Keratinocyte (primary cell): Measurements from ENCODE around the gene SLC22A12.

Source experiments
- CTCF ChIP-seq, 3 experiments: IDR thresholded peaks in 1 of 3; conservative IDR thresholded peaks in 1 of 3; optimal IDR thresholded peaks in 1 of 3; 2 replicates in 2 of 3; 3 replicates in 1 of 3; pipeline versions ENCODE3 to v1.5.1; 2011; ENCODE audit warnings: low read length in 3 of 3, mild to moderate bottlenecking in 3 of 3, moderate library complexity in 2 of 3, control low read depth in 1 of 3, inconsistent platforms in 1 of 3; ENCODE audit not compliant: insufficient read depth in 2 of 3; ENCODE audit errors: extremely low read depth in 1 of 3
- EZH2 ChIP-seq: IDR thresholded peaks from one replicate; pipeline ENCODE4 v1.6.1; 2012; ENCODE audit warnings: inconsistent platforms, mild to moderate bottlenecking, low read length, moderate library complexity

GRCh38 chr11:64619811-64620380, 28.9 kb downstream of the SLC22A12 start:
- TF ChIP-seq CTCF (optimal IDR thresholded peaks at IDR 0.05 in 1 of 3, IDR thresholded peaks at IDR 0.05 in 1 of 3, conservative IDR thresholded peaks at IDR 0.05 in 1 of 3; ENCODE audit: extremely low read depth in 1 of 3, insufficient read depth in 2 of 3, low read length in 3 of 3) (no peak), EZH2 (no peak)
